ENCODE measurements around the gene SLC43A2. TPM values are rescaled to one million over a fixed set of nuclear protein-coding genes. Genes with fewer than 3 reads are reported as not detected.

SLC43A2 gene
- total and polyA plus RNA-seq, 2 donors (not counting 3 experiments of a cell fraction or from before 2014, with no cell fraction given): 41.7 to 52.0 TPM

DNA sequence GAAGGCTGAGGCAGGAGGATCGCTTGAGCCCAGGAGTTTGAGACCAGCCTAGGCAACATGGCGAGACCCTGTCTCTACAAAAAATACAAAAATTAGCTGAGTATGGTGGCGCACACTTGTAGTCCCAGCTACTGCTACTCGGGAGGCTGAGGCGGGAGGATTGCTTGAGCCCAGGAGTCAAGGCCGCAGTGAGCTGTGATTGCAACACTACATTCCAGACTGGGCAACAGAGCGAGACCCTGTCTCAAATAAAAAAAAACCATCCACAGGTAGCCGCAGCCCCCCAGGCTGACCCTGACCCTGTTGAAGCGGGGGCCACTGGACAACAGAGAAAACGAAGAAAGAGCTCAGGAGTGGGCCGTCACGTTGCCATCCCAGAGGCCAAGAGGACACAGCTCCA lies 4.0 kb downstream of the SLC43A2 start:
- intact Hi-C loops (cut with micrococcal nuclease) (loop anchor here (1.0 to 5.0 kb wide), 3 partner anchors 7 to 367 kb away; partner anchors contain the start of gene TRARG1), dilution Hi-C loops (cut with MboI; ENCODE audit: extremely low pct_ligation_motif_present, low sequenced_read_pairs) (no loop called here)
- Histone ChIP-seq H4K20me1 (replicated peaks; ENCODE audit: control insufficient read depth, extremely low read depth, insufficient read depth, low read length) (no peaks in the 10 kb centered on the region), H3K4me2 (ENCODE audit: insufficient read depth, low read length) (peak overlapping the region; percentile 69), H3K36me3 (ENCODE audit: control insufficient read depth in 2 of 2, extremely low read depth in 1 of 2, insufficient read depth in 2 of 2, low read length in 2 of 2) (peaks cover 0 to 5% of the 10 kb centered on the region in 2 experiments), H3K9me1 (replicated peaks; ENCODE audit: control insufficient read depth, extremely low read depth, insufficient read depth, low read length) (no peaks in the 10 kb centered on the region), H3K4me3 (replicated peaks in 1 of 3; ENCODE audit: insufficient read depth in 1 of 3, low read depth in 1 of 3, low read length in 3 of 3) (no peak overlapping the region), H3K79me2 (ENCODE audit: control insufficient read depth, insufficient read depth, low read length) (peaks cover 12% of the 10 kb centered on the region), H3K27ac (ENCODE audit: insufficient read depth, low read depth, low read length) (peak overlapping the region; percentile 78), H3K9ac (replicated peaks; ENCODE audit: extremely low read depth, insufficient read depth, low read length) (peak overlapping the region; percentile 57), H3K4me1 (ENCODE audit: control insufficient read depth, extremely low read depth, insufficient read depth, low read length) (peaks cover 33% of the 10 kb centered on the region), H3K9me3 (replicated peaks; ENCODE audit: control insufficient read depth, insufficient read depth, low read length) (no peaks in the 10 kb centered on the region), H2AFZ (ENCODE audit: low read depth, low read length) (peak overlapping the region; percentile 14), H3K27me3 (ENCODE audit: control insufficient read depth in 2 of 2, insufficient read depth in 2 of 2, low read length in 2 of 2) (no peaks in the 10 kb centered on the region)
- DNase-seq (ENCODE audit: low read depth, low spot score) (no peak), FAIRE-seq (no peak)
- TF ChIP-seq FOS (IDR thresholded peaks at IDR 0.05; ENCODE audit: borderline replicate concordance, insufficient read depth, low read length): no peak
- TF ChIP-seq JUN (IDR thresholded peaks at IDR 0.05; ENCODE audit: borderline replicate concordance, insufficient read depth, insufficient read length, low read depth): no peak
- no peak for TF ChIP-seq EZH2 (IDR thresholded peaks at IDR 0.05; ENCODE audit: borderline replicate concordance, low read depth, low read length, severe bottlenecking)
- no peak for TF ChIP-seq POLR2A (IDR thresholded peaks at IDR 0.05; ENCODE audit: low read depth, low read length)
- TF ChIP-seq, protein P1, sequence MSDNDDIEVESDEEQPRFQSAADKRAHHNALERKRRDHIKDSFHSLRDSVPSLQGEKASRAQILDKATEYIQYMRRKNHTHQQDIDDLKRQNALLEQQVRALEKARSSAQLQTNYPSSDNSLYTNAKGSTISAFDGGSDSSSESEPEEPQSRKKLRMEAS (IDR thresholded peaks at IDR 0.05; ENCODE audit: insufficient read depth, insufficient read length): no peak
- TF ChIP-seq MYC (IDR thresholded peaks at IDR 0.05; ENCODE audit: low read depth, low read length): no peak
- BruUV-seq (replicated peaks): no TSS peak
- ChIA-PET CTCF (interaction anchor here (0.8 to 10.0 kb wide), 5 partner anchors 11 to 365 kb away, joined by 3 to 459 read pairs (median 6); partner anchors contain the start of gene RILP), POLR2A (interaction anchor here (0.8 kb wide), 1 partner anchor 24 kb away, joined by 4 read pairs; no protein-coding TSS in a partner anchor)

DNA sequence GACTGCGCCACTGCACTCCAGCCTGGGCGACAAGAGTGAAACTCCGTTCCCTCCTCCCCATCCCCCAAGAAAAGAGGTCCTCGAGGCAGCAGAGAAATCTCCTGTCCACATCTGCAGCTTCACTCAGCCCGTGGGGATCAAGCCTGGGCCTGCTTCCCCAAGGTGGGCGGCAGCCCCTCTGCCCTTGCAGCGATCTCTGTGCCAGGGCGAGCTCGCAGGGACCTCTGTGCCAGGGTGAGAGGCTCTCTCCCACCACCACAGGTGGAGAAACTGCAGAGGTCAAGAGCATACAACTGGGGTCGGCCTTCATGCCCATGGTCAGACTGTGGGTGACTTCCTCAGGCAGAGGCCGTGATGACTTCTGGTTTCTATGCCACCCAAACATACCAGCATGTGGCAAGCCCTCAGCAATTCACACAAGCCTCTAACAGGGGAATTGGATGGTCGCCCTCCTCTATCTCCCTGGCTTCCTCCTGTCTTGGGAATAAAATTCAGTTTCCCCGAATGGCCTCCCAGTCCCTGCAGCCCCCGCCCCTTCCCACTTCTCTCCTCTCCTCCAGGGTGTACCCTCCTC lies 5.5 kb downstream of the SLC43A2 start:
- FAIRE-seq (no peak), DNase-seq (ENCODE audit: low read depth, low spot score) (no peak)
- Histone ChIP-seq H3K9me3 (replicated peaks; ENCODE audit: control insufficient read depth, insufficient read depth, low read length) (no peaks in the 10 kb centered on the region), H3K4me2 (ENCODE audit: insufficient read depth, low read length) (no peak overlapping the region), H3K4me3 (replicated peaks in 1 of 3; ENCODE audit: insufficient read depth in 1 of 3, low read depth in 1 of 3, low read length in 3 of 3) (no peak overlapping the region), H3K9ac (replicated peaks; ENCODE audit: extremely low read depth, insufficient read depth, low read length) (no peak overlapping the region), H3K36me3 (ENCODE audit: control insufficient read depth in 2 of 2, extremely low read depth in 1 of 2, insufficient read depth in 2 of 2, low read length in 2 of 2) (peaks cover 0 to 5% of the 10 kb centered on the region in 2 experiments), H2AFZ (ENCODE audit: low read depth, low read length) (no peak overlapping the region), H3K27ac (ENCODE audit: insufficient read depth, low read depth, low read length) (no peak overlapping the region), H3K79me2 (ENCODE audit: control insufficient read depth, insufficient read depth, low read length) (peaks cover 12% of the 10 kb centered on the region), H3K4me1 (ENCODE audit: control insufficient read depth, extremely low read depth, insufficient read depth, low read length) (peaks cover 33% of the 10 kb centered on the region), H3K9me1 (replicated peaks; ENCODE audit: control insufficient read depth, extremely low read depth, insufficient read depth, low read length) (no peaks in the 10 kb centered on the region), H3K27me3 (ENCODE audit: control insufficient read depth in 2 of 2, insufficient read depth in 2 of 2, low read length in 2 of 2) (no peaks in the 10 kb centered on the region), H4K20me1 (replicated peaks; ENCODE audit: control insufficient read depth, extremely low read depth, insufficient read depth, low read length) (no peaks in the 10 kb centered on the region)
- dilution Hi-C loops (cut with MboI; ENCODE audit: extremely low pct_ligation_motif_present, low sequenced_read_pairs): no loop called here
- ChIA-PET POLR2A (interaction anchor here (0.6 to 0.7 kb wide), 2 partner anchors 46 to 94 kb away, joined by 3 to 5 read pairs; no protein-coding TSS in a partner anchor), CTCF (interaction anchor here (1.2 to 2.3 kb wide), 2 partner anchors 33 to 49 kb away, joined by 4 to 10 read pairs; no protein-coding TSS in a partner anchor)
- TF ChIP-seq MYC (IDR thresholded peaks at IDR 0.05; ENCODE audit: low read depth, low read length) (no peak), POLR2A (IDR thresholded peaks at IDR 0.05; ENCODE audit: low read depth, low read length) (no peak), FOS (IDR thresholded peaks at IDR 0.05; ENCODE audit: borderline replicate concordance, insufficient read depth, low read length) (no peak), EZH2 (IDR thresholded peaks at IDR 0.05; ENCODE audit: borderline replicate concordance, low read depth, low read length, severe bottlenecking) (no peak), GATA2 (IDR thresholded peaks at IDR 0.05; ENCODE audit: insufficient read depth, insufficient read length, low read depth, low read length) (no peak), JUN (IDR thresholded peaks at IDR 0.05; ENCODE audit: borderline replicate concordance, insufficient read depth, insufficient read length, low read depth) (no peak), POLR2AphosphoS5 (IDR thresholded peaks at IDR 0.05; ENCODE audit: insufficient read depth, low read depth, low read length) (no peak)
- TF ChIP-seq, protein P2, sequence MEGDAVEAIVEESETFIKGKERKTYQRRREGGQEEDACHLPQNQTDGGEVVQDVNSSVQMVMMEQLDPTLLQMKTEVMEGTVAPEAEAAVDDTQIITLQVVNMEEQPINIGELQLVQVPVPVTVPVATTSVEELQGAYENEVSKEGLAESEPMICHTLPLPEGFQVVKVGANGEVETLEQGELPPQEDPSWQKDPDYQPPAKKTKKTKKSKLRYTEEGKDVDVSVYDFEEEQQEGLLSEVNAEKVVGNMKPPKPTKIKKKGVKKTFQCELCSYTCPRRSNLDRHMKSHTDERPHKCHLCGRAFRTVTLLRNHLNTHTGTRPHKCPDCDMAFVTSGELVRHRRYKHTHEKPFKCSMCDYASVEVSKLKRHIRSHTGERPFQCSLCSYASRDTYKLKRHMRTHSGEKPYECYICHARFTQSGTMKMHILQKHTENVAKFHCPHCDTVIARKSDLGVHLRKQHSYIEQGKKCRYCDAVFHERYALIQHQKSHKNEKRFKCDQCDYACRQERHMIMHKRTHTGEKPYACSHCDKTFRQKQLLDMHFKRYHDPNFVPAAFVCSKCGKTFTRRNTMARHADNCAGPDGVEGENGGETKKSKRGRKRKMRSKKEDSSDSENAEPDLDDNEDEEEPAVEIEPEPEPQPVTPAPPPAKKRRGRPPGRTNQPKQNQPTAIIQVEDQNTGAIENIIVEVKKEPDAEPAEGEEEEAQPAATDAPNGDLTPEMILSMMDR (IDR thresholded peaks at IDR 0.05; ENCODE audit: extremely low read depth in 1 of 2, insufficient read depth in 1 of 2, low read depth in 1 of 2, low read length in 2 of 2): no peak
- TF ChIP-seq, protein P1 (IDR thresholded peaks at IDR 0.05; ENCODE audit: insufficient read depth, insufficient read length): no peak
- BruUV-seq (replicated peaks): no TSS peak
- intact Hi-C loops (cut with micrococcal nuclease): no loop called here

Measured in endothelial cell of umbilical vein (primary cell).